AG04449 (cell line): ENCODE measurements around the gene AKAP11.

ENCODE experiments used
- CTCF ChIA-PET: fragments of 350-600 bp; formaldehyde crosslinking; extraction: SDS; loops from one replicate; lab custom pipeline; 2021; ENCODE audit warnings: antibody characterized with exemption; lab: Yijun Ruan, JAX
- POLR2A ChIA-PET: fragments of 400-600, 350-600 bp; formaldehyde crosslinking; extraction: SDS; loops from one replicate; lab custom pipeline; 2020; ENCODE audit warnings: antibody characterized with exemption, inconsistent platforms; lab: Yijun Ruan, JAX
- DNase-seq: peaks from one replicate; pipeline ENCODE4 v3.0.0-alpha.2; 2010; ENCODE audit warnings: low read depth, low spot score
- H3K4me3 ChIP-seq: 2 replicates; pipeline ENCODE4 v1.5.1; 2011; ENCODE audit warnings: low read depth, mild to moderate bottlenecking, control low read depth, low read length
- TF ChIP-seq, protein P1 (sequence below): IDR thresholded peaks from one replicate; pipeline ENCODE4 v1.5.1; 2011; ENCODE audit warnings: mild to moderate bottlenecking, moderate library complexity, low read length, control low read depth, inconsistent platforms; ENCODE audit not compliant: insufficient read depth; ENCODE audit errors: missing control alignments

Gene AKAP11

GRCh38 chr13:42276683-42277082 lies 4.7 kb downstream of the AKAP11 start:
- no peak for DNase-seq
- POLR2A ChIA-PET, result no interaction called here
- CTCF ChIA-PET, result no interaction called here
- TF ChIP-seq, protein P1, sequence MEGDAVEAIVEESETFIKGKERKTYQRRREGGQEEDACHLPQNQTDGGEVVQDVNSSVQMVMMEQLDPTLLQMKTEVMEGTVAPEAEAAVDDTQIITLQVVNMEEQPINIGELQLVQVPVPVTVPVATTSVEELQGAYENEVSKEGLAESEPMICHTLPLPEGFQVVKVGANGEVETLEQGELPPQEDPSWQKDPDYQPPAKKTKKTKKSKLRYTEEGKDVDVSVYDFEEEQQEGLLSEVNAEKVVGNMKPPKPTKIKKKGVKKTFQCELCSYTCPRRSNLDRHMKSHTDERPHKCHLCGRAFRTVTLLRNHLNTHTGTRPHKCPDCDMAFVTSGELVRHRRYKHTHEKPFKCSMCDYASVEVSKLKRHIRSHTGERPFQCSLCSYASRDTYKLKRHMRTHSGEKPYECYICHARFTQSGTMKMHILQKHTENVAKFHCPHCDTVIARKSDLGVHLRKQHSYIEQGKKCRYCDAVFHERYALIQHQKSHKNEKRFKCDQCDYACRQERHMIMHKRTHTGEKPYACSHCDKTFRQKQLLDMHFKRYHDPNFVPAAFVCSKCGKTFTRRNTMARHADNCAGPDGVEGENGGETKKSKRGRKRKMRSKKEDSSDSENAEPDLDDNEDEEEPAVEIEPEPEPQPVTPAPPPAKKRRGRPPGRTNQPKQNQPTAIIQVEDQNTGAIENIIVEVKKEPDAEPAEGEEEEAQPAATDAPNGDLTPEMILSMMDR, result no peak
- H3K4me3 ChIP-seq, result no peak overlapping the region

DNA sequence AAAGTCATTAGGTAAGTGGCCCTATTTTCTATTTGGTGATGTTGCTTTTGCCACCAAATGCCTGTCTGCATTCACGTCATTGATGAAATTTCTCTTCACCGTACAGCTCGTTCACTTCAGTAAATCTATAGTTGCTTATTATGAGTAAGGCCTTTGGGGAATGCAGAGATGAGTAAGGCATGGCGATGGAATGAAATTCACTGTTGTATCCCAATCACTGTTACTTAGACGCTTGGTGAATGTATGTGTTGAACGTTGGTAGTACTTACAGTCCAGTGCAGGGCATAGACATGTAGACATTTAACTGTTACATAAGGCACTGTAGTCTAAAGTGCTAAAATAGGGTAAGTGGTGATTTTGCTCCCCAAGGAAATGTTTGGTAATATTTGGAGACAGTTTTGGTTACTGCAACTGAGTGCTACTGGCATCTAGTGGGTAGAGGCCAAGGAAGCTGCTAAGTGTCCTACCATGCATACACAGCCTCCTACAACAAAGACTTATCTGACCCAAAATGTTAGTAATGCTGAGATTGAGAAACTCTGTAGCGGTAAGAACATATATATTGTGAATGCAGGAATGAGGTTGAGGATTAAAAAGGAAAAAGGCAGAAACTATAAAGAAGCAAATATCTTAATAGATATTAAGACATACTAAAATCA lies 5.8 kb downstream of the AKAP11 start:
- no peak overlapping the region for H3K4me3 ChIP-seq
- no peak for DNase-seq
- TF ChIP-seq, protein P1, result no peak
- ChIA-PET CTCF (no interaction called here), POLR2A (no interaction called here)

DNA sequence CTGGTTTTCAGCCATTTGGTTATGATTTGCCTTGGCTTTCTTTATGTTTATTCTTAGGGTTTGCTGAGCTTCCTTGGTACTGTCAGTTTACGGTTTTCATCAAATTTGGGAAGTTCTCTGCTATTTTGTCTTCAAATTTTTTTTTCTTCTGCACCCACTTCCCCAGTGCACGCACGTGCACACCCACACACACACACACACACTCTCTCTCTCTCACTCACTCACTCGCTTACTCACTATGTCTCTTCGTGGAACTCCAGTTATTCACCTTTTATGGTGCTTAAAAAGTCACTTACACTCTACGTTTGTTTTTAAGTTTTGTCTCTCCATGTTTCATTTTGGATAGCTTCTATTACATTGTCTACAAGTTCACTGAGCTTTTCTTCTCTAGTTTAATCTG lies 7.1 kb downstream of the AKAP11 start:
- ChIA-PET CTCF (no interaction called here), POLR2A (no interaction called here)
- TF ChIP-seq, protein P1, result no peak
- DNase-seq, result no peak
- no peak overlapping the region for H3K4me3 ChIP-seq

DNA sequence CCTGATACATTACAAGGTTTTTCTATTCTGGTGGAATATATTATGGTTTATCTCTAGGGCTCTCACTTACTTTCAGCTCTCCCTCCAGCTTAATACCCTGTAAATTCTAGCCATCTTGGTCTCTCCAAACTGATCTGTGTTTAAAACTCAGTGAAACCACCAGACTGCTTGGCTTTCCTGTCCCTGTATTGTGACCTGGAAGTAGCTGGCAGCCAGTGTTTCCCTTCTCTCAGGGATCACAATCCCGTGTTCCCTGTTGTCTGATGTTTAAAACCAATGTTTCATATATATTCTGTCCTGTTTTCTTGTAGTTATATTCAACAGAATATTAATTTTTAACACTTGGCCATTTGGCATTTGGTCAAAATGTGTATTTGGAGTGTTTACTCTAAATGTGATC lies 8.0 kb downstream of the AKAP11 start:
- DNase-seq, result no peak
- TF ChIP-seq, protein P1, result no peak
- H3K4me3 ChIP-seq, result no peak overlapping the region
- ChIA-PET CTCF (no interaction called here), POLR2A (no interaction called here)

DNA sequence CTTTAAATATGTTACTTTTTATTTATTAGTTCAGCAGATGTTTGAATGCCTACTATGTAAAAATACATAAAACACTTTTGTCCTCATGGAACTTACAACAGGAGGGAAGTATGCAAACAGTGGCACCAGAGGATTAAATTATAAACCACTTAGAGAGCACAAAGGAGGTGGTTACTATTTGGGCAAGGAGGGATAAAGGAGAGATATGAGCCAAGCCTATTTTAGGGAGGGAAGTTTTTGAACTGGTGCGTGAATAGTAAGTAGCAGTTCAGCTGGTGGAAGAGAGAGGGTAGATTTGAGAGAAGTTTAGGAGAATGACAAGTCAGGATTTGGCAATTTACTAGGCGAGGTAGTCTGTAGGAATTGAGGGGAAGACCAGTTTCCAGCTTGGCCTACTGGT lies 8.6 kb downstream of the AKAP11 start:
- POLR2A ChIA-PET, result no interaction called here
- TF ChIP-seq, protein P1, result no peak
- no peak overlapping the region for H3K4me3 ChIP-seq
- CTCF ChIA-PET, result no interaction called here
- DNase-seq, result no peak

GRCh38 chr13:42283574-42283973 lies 11.6 kb downstream of the AKAP11 start:
- TF ChIP-seq, protein P1, result no peak
- no peak for DNase-seq

More at GRCh38 chr13:42283574-42283973, 11.6 kb downstream of the AKAP11 start:
- H3K4me3 ChIP-seq, result no peak overlapping the region
- POLR2A ChIA-PET, result no interaction called here
- CTCF ChIA-PET, result no interaction called here
